Osteoblast (primary cell): ENCODE measurements around the gene TEPSIN. TPM values are rescaled to one million over a fixed set of nuclear protein-coding genes. Genes with fewer than 3 reads are reported as not detected.

ENCODE experiments used
- DNase-seq: peaks from one replicate; pipeline ENCODE4 v3.0.0; 2011; ENCODE audit warnings: low spot score, mixed read lengths; ENCODE audit not compliant: insufficient read length; ENCODE audit errors: missing footprints
- H2AFZ ChIP-seq: 2 replicates; pipeline ENCODE4 v1.6.0; 2011; ENCODE audit warnings: mild to moderate bottlenecking, low read length
- H3K27ac ChIP-seq: 2 replicates; pipeline ENCODE4 v1.5.1; 2011; ENCODE audit warnings: mild to moderate bottlenecking, low read depth, low read length, moderate library complexity
- H3K27me3 ChIP-seq: 2 replicates; pipeline ENCODE4 v1.6.0; 2012; ENCODE audit warnings: mild to moderate bottlenecking, control low read depth, inconsistent platforms, low read length, moderate library complexity; ENCODE audit not compliant: insufficient read depth
- H3K36me3 ChIP-seq: 2 replicates; pipeline ENCODE4 v1.5.1; 2011; ENCODE audit warnings: mild to moderate bottlenecking, low read length, control low read depth, moderate library complexity; ENCODE audit not compliant: insufficient read depth
- H3K4me1 ChIP-seq: 2 replicates; pipeline ENCODE4 v1.5.1; 2011; ENCODE audit warnings: mild to moderate bottlenecking, low read length, control low read depth, moderate library complexity; ENCODE audit not compliant: insufficient read depth
- H3K4me2 ChIP-seq: 2 replicates; pipeline ENCODE4 v1.6.0; 2011; ENCODE audit warnings: mild to moderate bottlenecking, low read length; ENCODE audit not compliant: insufficient read depth
- H3K4me3 ChIP-seq: fragments of 200-600 bp; sonication (generic); 3 replicates; pipeline ENCODE4 v1.5.1; 2012; ENCODE audit warnings: mild to moderate bottlenecking, low read length, inconsistent platforms; ENCODE audit not compliant: insufficient read depth
- H3K79me2 ChIP-seq: 2 replicates; pipeline ENCODE4 v1.6.0; 2012; ENCODE audit warnings: mild to moderate bottlenecking, low read length, control low read depth, inconsistent platforms; ENCODE audit not compliant: insufficient read depth
- H3K9me3 ChIP-seq: 2 replicates; pipeline ENCODE4 v1.5.1; 2011; ENCODE audit warnings: low read depth, low read length, control low read depth
- H4K20me1 ChIP-seq: 2 replicates; pipeline ENCODE4 v1.6.0; 2012; ENCODE audit warnings: mild to moderate bottlenecking, low read length, control low read depth; ENCODE audit not compliant: insufficient read depth
- total RNA-seq: library from RNA; depleted of rRNA; stranded (reverse); fragments of >200 nt; gene quantifications from 2 replicates; pipeline ENCODE4 v1.2.3, GENCODE V29; 2012
- TF ChIP-seq, protein P1 (sequence below): IDR thresholded peaks from 2 replicates; pipeline ENCODE4 v1.5.1; 2011; ENCODE audit warnings: mild to moderate bottlenecking, low read depth, low read length, moderate library complexity; ENCODE audit errors: extremely low read depth

The TEPSIN gene
- total RNA-seq, 1 donor: 16.6 TPM

DNA sequence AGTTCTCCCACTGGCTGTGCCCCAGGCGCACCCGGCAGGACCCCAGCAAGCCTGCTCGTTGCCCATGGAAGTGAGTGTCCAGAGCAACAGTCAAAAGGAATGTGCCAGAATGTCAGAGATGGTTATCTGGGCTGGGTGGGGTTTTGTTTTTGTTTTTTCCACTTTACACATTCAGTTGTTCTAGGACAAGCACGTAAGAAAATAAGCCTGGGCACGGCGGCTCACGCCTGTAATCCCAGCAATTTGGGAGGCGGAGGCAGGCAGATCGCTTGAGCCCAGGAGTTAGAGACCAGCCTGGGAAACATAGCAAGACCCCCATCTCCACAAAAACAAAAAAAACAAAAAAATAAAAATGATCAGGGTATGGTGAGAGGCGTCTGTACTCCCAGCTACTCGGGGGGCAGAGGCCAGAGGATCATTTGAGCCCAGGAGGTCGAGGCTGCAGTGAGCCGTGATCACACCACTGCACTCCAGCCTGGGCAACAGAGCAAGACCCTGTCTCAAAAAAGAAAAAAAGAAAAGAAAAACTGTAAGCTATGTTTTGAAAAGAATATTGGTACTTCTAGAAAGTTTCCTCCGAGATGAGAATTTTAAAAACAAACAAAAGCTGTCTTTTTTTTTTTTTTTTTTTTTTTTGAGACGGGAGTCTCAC, 8.6 kb upstream of the TEPSIN start:
- no peak overlapping the region for H3K4me2 ChIP-seq
- no peaks in the 10 kb centered on the region for H3K9me3 ChIP-seq
- H3K4me1 ChIP-seq: peaks cover 12% of the 10 kb centered on the region
- peaks cover 23% of the 10 kb centered on the region for H4K20me1 ChIP-seq
- no peaks in the 10 kb centered on the region for H3K27me3 ChIP-seq
- H2AFZ ChIP-seq: no peak overlapping the region
- H3K4me3 ChIP-seq: no peak overlapping the region
- H3K27ac ChIP-seq: no peak overlapping the region
- H3K79me2 ChIP-seq: peaks cover 2% of the 10 kb centered on the region
- peaks cover 17% of the 10 kb centered on the region for H3K36me3 ChIP-seq
- TF ChIP-seq, protein P1, sequence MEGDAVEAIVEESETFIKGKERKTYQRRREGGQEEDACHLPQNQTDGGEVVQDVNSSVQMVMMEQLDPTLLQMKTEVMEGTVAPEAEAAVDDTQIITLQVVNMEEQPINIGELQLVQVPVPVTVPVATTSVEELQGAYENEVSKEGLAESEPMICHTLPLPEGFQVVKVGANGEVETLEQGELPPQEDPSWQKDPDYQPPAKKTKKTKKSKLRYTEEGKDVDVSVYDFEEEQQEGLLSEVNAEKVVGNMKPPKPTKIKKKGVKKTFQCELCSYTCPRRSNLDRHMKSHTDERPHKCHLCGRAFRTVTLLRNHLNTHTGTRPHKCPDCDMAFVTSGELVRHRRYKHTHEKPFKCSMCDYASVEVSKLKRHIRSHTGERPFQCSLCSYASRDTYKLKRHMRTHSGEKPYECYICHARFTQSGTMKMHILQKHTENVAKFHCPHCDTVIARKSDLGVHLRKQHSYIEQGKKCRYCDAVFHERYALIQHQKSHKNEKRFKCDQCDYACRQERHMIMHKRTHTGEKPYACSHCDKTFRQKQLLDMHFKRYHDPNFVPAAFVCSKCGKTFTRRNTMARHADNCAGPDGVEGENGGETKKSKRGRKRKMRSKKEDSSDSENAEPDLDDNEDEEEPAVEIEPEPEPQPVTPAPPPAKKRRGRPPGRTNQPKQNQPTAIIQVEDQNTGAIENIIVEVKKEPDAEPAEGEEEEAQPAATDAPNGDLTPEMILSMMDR: no peak
- DNase-seq: no peak

DNA sequence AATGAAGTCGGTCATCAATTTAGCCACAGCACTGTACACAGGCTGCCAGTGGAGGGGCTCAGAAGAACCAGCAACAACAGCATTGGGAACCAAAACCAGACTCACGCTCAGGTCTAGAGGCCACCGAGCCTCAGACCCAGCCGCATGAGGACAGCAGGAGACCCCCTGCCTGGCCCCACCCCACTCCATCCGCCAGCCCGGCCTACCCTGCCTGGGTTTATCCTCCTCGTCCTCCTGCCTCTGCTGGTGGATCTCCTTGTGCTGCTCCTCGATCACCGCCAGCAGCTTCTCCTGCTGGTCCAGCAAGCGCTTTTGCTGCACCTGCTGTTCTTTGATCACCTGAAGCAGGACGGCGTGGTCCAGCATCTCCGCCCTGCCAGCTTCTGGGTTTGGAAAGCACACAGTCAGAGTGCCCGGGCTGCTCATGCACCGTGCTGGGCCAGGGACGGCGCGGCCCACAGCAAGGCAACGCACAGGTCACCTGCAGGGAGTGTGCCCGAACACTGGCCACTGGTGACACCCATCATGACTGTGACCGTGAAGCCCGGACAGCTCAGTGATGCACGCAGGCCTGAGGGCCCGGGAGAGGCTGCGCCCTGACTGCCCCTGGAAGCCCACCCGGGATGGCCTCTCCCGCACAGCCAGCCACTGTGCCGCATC, 8.0 kb upstream of the TEPSIN start:
- TF ChIP-seq, protein P1: no peak
- Histone ChIP-seq H3K4me2 (no peak overlapping the region), H3K4me3 (no peak overlapping the region), H3K27ac (no peak overlapping the region), H4K20me1 (peaks cover 28% of the 10 kb centered on the region), H3K27me3 (no peaks in the 10 kb centered on the region), H2AFZ (no peak overlapping the region), H3K4me1 (peaks cover 12% of the 10 kb centered on the region), H3K79me2 (peaks cover 7% of the 10 kb centered on the region), H3K36me3 (peaks cover 16% of the 10 kb centered on the region), H3K9me3 (no peaks in the 10 kb centered on the region)
- DNase-seq: no peak

DNA sequence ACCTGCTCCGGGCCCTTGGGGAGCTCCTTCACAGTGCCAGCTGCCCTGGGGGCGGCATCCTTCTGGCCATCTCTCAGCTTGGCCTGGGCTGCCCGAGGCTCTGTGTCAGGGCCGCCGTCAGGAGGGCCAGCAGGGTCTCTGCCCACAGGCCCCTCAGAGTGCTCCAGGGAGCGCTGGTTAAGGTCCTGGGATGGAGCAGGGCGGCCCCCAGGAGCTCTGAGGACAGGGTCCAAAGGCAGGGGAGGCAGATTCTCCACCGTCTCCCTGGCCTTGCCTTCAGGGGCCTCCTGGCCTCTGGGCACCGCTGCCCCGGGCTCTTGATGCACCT, 7.5 kb upstream of the TEPSIN start:
- peaks cover 12% of the 10 kb centered on the region for H3K79me2 ChIP-seq
- H3K4me2 ChIP-seq: no peak overlapping the region
- H3K27ac ChIP-seq: no peak overlapping the region
- no peak overlapping the region for H3K4me3 ChIP-seq
- peaks cover 12% of the 10 kb centered on the region for H3K4me1 ChIP-seq
- peaks cover 32% of the 10 kb centered on the region for H4K20me1 ChIP-seq
- H3K27me3 ChIP-seq: no peaks in the 10 kb centered on the region
- DNase-seq: no peak
- H2AFZ ChIP-seq: no peak overlapping the region
- H3K9me3 ChIP-seq: no peaks in the 10 kb centered on the region
- H3K36me3 ChIP-seq: peaks cover 11% of the 10 kb centered on the region
- TF ChIP-seq, protein P1: no peak

DNA sequence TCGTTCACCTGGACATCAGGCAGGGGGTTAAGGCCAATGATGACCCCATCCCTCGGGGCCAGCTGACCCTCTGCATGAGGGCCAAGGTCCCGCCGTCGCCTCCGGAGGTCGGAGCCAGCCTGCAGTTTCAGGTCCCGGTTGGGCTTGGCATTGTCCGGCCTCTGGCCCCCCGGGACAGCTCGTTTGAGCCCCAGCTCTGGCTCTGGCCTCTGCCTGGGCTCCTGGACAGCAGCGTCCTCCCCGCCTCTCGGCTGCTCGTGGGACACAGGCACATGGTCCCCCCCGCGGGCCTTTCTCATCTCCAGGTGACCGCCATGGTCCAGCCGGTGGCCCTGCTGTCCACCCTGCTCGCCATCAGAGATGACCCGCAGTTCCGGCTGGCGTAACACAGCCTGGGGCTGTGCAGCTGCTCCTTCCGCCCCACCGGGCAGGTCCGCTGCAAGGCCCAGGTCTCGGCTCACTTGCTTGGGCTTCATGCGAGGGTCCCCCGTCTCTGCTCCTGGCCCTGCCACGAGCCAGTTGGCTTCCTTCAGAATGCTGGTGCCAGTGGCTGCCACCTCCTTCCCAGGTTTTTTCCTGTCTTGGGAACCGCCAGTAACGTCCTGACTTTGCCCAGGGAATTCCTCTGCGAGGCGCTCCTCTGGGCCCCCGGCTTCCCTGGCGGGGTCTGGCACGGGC, 6.9 kb upstream of the TEPSIN start:
- Histone ChIP-seq H3K27me3 (no peaks in the 10 kb centered on the region), H3K4me2 (no peak overlapping the region), H2AFZ (no peak overlapping the region), H3K4me1 (peaks cover 12% of the 10 kb centered on the region), H3K4me3 (no peak overlapping the region), H3K9me3 (no peaks in the 10 kb centered on the region), H3K27ac (no peak overlapping the region), H3K36me3 (peaks cover 11% of the 10 kb centered on the region), H4K20me1 (peaks cover 32% of the 10 kb centered on the region), H3K79me2 (peaks cover 17% of the 10 kb centered on the region)
- no peak for DNase-seq
- TF ChIP-seq, protein P1: no peak
